B cell (primary cell): ENCODE data around the gene ENTHD1.

Source experiments
- CTCF ChIP-seq: fragments of 200-600 bp; IDR thresholded peaks from one replicate; pipeline ENCODE4 v1.8.0; 2022; ENCODE audit warnings: antibody characterized with exemption, mild to moderate bottlenecking
- EZH2 ChIP-seq: IDR thresholded peaks from 2 replicates; pipeline ENCODE4 v1.6.1; 2012; ENCODE audit warnings: borderline replicate concordance, low read depth, mild to moderate bottlenecking, moderate library complexity, low read length; ENCODE audit not compliant: insufficient read depth, poor library complexity, severe bottlenecking

- TF ChIP-seq CTCF (no peak), EZH2 (no peak)
Observed at GRCh38 chr22:39723899-39724351, 169.6 kb downstream of the ENTHD1 start.
